Keratinocyte (primary cell): ENCODE measurements around the gene BTRC.

ENCODE experiments used
- CTCF ChIP-seq, 3 experiments: IDR thresholded peaks in 1 of 3; conservative IDR thresholded peaks in 1 of 3; optimal IDR thresholded peaks in 1 of 3; 2 replicates in 2 of 3; 3 replicates in 1 of 3; pipeline versions ENCODE3 to v1.5.1; 2011; ENCODE audit warnings: low read length in 3 of 3, mild to moderate bottlenecking in 3 of 3, moderate library complexity in 2 of 3, control low read depth in 1 of 3, inconsistent platforms in 1 of 3; ENCODE audit not compliant: insufficient read depth in 2 of 3; ENCODE audit errors: extremely low read depth in 1 of 3
- EZH2 ChIP-seq: IDR thresholded peaks from one replicate; pipeline ENCODE4 v1.6.1; 2012; ENCODE audit warnings: inconsistent platforms, mild to moderate bottlenecking, low read length, moderate library complexity

- no peak for TF ChIP-seq EZH2
- no peak for TF ChIP-seq CTCF (optimal IDR thresholded peaks at IDR 0.05 in 1 of 3, IDR thresholded peaks at IDR 0.05 in 1 of 3, conservative IDR thresholded peaks at IDR 0.05 in 1 of 3; ENCODE audit: extremely low read depth in 1 of 3, insufficient read depth in 2 of 3, low read length in 3 of 3)
Observed at GRCh38 chr10:101577121-101577871, 223.3 kb downstream of the BTRC start.
